Ecto neural progenitor cell (in vitro differentiated cells): ENCODE measurements around the gene FARP1.

ENCODE experiments used
- DNase-seq: peaks from one replicate; pipeline ENCODE4 v3.0.0-alpha.2; 2018; ENCODE audit warnings: low spot score

FARP1 gene

DNA sequence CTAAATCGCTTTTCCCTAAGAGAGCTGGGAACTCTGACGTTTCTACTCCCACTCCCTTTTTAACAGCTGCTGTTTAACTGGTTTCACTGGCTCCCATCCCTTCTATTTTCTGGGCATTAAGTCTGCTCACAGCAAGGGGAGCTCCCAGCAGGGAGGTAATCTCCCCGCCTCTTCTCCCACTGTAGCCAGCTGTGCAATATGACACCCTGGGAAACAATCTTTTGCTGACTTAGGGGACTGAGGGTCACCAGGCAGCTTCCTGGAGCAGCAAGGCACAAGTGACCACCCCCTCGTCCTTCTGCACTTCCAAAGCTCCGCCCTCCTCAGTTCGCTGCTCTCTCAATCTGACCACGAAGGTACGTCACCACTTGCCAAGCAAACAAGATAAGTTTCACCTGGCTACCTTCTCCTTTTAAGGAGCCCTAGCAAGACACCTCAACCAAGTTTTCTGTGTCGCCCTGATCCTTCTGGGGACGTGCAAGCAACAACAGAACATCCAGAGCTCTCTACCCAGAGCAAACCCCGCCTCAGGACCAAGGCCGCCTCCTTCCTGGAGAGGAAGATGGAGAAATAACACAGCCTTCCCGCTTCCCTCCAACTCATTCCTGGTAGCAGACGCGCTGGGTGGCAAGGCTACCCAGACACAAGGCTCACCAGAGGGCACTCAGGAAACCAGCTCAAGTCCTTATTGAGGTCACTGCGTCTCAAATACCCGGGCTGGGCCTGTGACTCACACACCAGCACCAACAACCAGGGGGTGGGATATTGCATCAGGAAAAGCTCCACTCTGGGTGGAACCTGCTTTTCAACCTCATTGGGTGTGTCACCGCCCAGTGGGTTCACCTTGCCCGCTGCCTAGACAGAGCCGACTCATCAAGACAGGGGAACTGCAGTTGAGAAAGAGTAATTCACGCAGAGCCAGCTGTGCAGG is 341.7 kb downstream of the FARP1 start:
- DNase-seq: peak; percentile 82

DNA sequence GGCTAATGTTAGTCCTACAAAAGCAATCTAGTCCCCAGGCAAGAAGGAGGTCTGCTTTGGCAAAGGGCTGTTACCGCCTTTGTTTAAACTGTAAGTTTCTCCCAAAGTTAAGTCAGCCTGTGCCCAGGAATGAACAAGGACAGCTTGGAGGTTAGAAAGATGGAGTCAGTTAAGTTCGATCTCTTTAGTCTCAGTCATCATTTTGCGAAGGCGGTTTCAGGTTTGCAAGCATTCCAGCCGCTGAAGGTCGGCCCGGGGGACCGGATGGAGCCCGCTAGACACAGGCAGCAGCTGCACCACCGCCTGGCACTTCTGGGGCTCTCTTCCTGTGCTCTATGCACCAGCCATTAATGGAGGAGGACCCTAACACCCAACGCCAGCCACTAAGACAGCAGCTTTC is 342.7 kb downstream of the FARP1 start:
- no peak for DNase-seq

GRCh38 chr13:98486412-98486811 is 343.5 kb downstream of the FARP1 start:
- DNase-seq: no peak

DNA sequence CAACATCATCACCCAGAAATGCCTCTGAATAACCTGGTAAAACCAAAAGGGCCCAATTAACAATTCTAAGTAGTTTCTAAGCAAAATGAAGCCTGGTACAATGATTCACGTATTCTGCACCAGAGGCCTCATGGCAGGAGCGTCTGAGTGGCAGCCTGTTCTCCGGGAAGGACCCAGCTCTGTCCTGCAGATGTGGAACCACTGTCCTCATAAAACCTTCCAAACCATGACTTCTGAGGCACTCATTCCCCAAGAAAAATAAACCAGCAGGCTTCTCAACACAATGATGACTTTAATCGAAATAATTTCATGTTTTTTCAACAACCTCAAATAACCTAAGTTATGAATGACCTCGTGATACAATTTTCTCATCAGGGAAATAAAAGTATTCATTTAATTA is 344.1 kb downstream of the FARP1 start:
- DNase-seq: no peak

DNA sequence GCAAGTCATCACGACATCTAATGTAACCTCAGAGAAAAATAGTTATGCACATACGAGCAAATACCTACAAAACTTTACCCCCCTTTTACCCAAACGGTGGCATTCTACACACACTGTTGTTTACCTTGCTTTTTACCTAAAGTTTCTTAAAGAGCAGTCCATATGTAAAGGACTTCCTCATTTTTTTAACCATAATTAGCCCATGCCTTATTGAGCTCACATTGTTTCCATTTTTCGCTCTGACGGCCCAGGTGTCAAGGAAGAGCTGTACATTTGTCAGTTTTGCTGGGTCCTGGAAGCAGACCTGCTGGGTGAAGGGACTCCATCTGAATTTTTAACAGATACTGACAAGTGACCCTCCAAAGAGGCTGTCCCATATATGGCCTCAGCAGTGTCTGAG is 344.6 kb downstream of the FARP1 start:
- DNase-seq: no peak

DNA sequence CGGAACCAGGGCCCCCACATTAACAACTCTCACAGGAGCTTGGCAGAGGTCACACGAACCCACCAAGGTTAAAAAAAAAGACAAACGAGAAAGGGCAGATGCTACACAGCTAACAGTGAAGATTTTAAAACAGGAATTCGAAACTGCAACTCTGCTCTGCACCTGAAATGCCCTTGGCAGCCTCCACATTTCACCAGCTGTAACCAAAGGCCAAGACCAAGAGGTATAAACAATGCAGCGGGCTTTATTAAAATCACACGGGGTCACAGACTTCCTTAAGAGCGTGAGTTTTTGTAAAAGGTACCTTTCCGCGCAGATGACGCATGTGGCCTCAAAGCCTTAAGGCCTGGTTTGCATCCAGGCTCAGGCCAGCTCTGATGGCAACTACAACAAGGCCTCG is 345.8 kb downstream of the FARP1 start:
- no peak for DNase-seq

- no peak for DNase-seq
These were observed 346.7 kb downstream of the FARP1 start for GRCh38 chr13:98489446-98490194.

- DNase-seq: no peak
These were observed 347.4 kb downstream of the FARP1 start for GRCh38 chr13:98490195-98490836.

- no peak for DNase-seq
These were observed 348.0 kb downstream of the FARP1 start for GRCh38 chr13:98490866-98491265.

DNA sequence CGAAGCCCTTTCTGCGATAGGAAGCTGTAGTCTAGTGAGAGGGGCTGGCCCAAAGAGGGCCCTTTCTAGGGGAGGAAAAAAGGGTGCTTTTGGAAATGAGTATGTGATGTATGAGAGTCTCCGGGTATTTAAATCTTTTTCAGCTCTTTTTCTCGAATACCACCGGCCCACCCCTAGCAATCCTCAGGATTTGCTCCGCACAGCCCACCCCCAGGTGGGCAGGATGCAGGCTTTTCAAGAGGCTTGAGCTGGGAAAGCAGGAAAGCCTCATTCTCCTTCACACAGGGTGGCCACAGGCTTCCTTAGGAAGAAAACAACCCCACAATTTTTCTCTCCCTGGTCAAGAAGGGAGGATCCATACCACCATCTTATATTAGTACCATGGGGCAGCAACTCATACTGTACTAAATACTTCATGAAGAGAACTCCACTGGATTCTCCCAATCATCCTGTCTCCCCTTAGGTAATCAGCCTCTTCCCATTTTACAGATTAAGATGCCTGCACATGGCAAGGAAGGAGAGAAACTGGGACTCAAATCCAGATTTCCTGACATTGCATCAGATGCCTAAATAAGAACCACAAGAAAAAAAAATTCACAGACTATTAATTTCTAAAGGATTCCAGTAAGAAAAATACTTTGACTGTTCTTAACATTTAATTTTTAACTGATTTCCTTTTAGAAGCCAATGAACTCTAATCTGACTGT is 349.6 kb downstream of the FARP1 start:
- DNase-seq: no peak

GRCh38 chr13:98493042-98493712 is 350.3 kb downstream of the FARP1 start:
- no peak for DNase-seq

GRCh38 chr13:98494769-98495168 is 351.9 kb downstream of the FARP1 start:
- peak; percentile 41 for DNase-seq

GRCh38 chr13:98495627-98496478 is 353.0 kb downstream of the FARP1 start:
- peak; percentile 45 for DNase-seq

GRCh38 chr13:98496479-98496791 is 353.5 kb downstream of the FARP1 start:
- DNase-seq: no peak

- peak; percentile 30 for DNase-seq
These were observed 354.1 kb downstream of the FARP1 start for GRCh38 chr13:98496966-98497365.

DNA sequence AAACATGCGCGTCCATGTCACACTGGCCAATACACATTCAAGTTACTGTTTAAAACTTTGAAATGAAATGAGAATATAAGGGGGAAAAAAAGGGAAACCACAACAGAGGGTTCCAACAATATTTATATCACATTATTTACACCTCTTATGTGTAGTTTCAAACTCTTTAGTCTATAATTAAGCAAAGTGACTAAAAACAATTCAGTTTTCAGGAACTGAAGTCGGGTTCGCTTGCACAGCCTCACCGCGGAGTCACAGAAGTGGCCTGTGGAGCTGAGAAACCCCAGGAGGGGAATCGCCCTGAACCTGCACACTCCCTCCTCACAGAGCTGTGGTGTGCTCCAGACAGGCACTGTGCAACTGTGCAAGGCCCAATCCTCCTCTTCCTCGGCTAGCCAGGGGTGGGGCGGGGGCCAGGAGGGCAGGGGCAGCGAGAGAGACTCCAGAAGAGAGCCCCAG is 358.1 kb downstream of the FARP1 start:
- DNase-seq: peak; percentile 18

DNA sequence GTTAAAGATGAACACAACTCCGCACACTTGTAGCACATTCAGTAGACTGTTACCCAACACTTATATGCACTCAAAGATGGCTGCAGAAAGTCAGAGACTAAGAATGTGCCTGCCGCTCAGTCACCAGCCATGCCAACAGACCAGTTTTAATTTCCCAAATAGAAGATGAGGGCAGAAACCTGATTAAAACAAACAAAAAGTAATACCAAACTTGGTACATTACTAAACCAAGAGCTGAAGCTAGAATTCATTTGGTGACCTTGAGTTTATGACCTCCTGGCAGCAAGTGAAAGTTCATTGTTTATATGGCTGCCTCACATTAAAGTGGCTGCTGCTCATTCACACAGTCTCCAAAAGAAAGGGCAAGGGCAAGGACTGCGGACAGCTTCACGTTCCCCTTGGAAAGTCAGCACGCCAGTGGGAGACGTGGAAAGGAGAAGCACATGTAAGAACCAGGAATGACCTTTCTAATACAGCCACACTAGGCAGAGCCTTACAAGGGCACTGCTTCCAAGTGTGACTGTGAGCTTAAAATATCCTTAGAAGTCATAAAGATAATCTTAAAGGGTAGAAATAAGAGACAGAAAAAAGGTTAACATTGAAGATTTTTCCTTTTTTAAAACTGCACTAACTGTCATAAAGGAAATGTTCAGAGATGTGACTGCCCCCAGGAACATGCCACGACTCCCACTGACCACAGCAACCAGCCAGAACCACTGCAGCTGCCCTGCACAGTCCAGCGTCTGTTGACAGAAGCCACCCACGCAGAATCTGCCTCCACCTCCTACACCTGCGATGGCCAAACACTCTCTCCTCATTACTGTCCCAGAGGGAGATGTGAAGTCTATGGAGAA is 360.5 kb downstream of the FARP1 start:
- peak; percentile 14 for DNase-seq

DNA sequence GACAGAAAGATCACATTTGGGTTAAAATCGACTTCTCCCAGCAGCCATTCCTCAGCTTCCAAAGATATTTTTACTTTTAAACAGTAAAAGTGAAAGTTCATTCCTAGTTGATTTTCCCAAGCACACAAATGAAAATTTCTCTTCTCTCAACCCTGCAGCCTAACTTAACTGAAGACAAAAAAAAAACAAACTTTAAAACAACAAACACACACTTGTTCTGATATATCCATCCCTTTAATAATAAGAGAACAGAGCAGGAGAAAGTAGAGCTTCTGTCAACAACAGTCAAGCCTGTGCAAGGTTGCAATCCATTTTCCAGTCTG is 361.1 kb downstream of the FARP1 start:
- no peak for DNase-seq

GRCh38 chr13:98504371-98504963 is 361.6 kb downstream of the FARP1 start:
- DNase-seq: peak; percentile 22
